Liver (tissue), 3 donors: ENCODE data around the gene OSBP2.

Experiments
- CTCF ChIP-seq: fragments of 150-350 bp; IDR thresholded peaks from 2 replicates; pipeline ENCODE4 v1.5.1; 2017; ENCODE audit warnings: improper control_type of control experiment, low read depth, low read length; ENCODE audit not compliant: missing input control
- EGR1 ChIP-seq, 2 donors: IDR thresholded peaks; 2 replicates each; pipeline ENCODE4 v1.6.1; 2016 to 2018; ENCODE audit warnings: antibody characterized with exemption in 2 of 2, low read depth in 2 of 2
- HNF4A ChIP-seq, 2 donors: conservative IDR thresholded peaks; 2 replicates each; pipeline ENCODE4 v1.6.1; 2016; ENCODE audit warnings: antibody characterized with exemption in 2 of 2, mild to moderate bottlenecking in 2 of 2
- JUND ChIP-seq, 2 donors: IDR thresholded peaks; 2 replicates each; pipeline ENCODE4 v1.6.1; 2016; ENCODE audit warnings: antibody characterized with exemption in 2 of 2
- REST ChIP-seq: IDR thresholded peaks from 2 replicates; pipeline ENCODE4 v1.6.1; 2016; ENCODE audit warnings: antibody characterized with exemption, mild to moderate bottlenecking
- RXRA ChIP-seq, 2 donors: IDR thresholded peaks; 2 replicates each; pipeline ENCODE4 v1.6.1; 2017 to 2018; ENCODE audit warnings: antibody characterized with exemption in 2 of 2, mild to moderate bottlenecking in 1 of 2
- SP1 ChIP-seq: IDR thresholded peaks from 2 replicates; pipeline ENCODE4 v1.6.1; 2018; ENCODE audit warnings: antibody characterized with exemption, mild to moderate bottlenecking
- TAF1 ChIP-seq: conservative IDR thresholded peaks from 2 replicates; pipeline ENCODE4 v1.6.1; 2016; ENCODE audit warnings: antibody characterized with exemption, mild to moderate bottlenecking
- TF ChIP-seq, protein P1 (sequence below): IDR thresholded peaks from 2 replicates; pipeline ENCODE4 v1.6.1; 2016; ENCODE audit warnings: antibody characterized with exemption
- TF ChIP-seq, protein P2 (sequence below): IDR thresholded peaks from 2 replicates; pipeline ENCODE4 v1.6.1; 2016; ENCODE audit warnings: antibody characterized with exemption
- donor health status: healthy.
- donor health status: healthy.

- no peak for TF ChIP-seq JUND (IDR thresholded peaks at IDR 0.05)
- no peak for TF ChIP-seq CTCF
- no peak for TF ChIP-seq TAF1
- TF ChIP-seq, protein P1, sequence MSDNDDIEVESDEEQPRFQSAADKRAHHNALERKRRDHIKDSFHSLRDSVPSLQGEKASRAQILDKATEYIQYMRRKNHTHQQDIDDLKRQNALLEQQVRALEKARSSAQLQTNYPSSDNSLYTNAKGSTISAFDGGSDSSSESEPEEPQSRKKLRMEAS: no peak
- TF ChIP-seq, protein P2, sequence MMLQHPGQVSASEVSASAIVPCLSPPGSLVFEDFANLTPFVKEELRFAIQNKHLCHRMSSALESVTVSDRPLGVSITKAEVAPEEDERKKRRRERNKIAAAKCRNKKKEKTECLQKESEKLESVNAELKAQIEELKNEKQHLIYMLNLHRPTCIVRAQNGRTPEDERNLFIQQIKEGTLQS: no peak
- no peak for TF ChIP-seq EGR1 (IDR thresholded peaks at IDR 0.05; ENCODE audit: low read depth in 2 of 2)
- no peak for TF ChIP-seq SP1
- no peak for TF ChIP-seq HNF4A (conservative IDR thresholded peaks at IDR 0.05)
- TF ChIP-seq RXRA (IDR thresholded peaks at IDR 0.05): no peak
- TF ChIP-seq REST: no peak
These were observed 40.3 kb upstream of the OSBP2 start for GRCh38 chr22:30654361-30654760.
